Measurements from ENCODE around the gene TRAPPC12.
"Not testable (repeated sequence)": the region's sequence is repeated elsewhere in the genome, so short reads cannot be mapped to it uniquely, and the experiment has no call there.

The TRAPPC12 gene

DNA sequence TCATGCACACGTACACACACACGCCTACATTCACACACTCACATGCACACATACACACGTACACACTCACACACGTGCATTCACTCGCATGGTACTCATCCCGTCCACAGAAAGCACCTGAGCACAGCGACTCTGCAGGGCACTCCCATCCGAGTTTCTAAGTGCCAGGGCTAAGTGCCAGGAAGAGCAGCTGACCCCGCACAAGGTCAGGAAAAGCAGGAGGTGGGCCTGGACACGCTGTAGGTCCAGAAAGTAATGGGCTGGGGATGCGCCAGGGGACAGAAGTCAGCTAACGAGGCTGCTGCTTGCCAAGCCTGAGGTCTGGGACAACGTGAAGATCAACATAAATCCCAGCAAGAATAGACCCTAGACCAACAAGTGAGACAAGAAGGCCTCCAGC is 124.0 kb downstream of the TRAPPC12 start:
- no peak for DNase-seq (ENCODE audit: extremely low read depth, insufficient read length)
- TF ChIP-seq, protein P1, sequence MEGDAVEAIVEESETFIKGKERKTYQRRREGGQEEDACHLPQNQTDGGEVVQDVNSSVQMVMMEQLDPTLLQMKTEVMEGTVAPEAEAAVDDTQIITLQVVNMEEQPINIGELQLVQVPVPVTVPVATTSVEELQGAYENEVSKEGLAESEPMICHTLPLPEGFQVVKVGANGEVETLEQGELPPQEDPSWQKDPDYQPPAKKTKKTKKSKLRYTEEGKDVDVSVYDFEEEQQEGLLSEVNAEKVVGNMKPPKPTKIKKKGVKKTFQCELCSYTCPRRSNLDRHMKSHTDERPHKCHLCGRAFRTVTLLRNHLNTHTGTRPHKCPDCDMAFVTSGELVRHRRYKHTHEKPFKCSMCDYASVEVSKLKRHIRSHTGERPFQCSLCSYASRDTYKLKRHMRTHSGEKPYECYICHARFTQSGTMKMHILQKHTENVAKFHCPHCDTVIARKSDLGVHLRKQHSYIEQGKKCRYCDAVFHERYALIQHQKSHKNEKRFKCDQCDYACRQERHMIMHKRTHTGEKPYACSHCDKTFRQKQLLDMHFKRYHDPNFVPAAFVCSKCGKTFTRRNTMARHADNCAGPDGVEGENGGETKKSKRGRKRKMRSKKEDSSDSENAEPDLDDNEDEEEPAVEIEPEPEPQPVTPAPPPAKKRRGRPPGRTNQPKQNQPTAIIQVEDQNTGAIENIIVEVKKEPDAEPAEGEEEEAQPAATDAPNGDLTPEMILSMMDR (IDR thresholded peaks at IDR 0.05; ENCODE audit: insufficient read depth, low read length, poor library complexity, severe bottlenecking), result no peak
- peaks cover 7% of the 10 kb centered on the region for H3K36me3 ChIP-seq (ENCODE audit: control insufficient read depth, insufficient read depth, low read length)

DNA sequence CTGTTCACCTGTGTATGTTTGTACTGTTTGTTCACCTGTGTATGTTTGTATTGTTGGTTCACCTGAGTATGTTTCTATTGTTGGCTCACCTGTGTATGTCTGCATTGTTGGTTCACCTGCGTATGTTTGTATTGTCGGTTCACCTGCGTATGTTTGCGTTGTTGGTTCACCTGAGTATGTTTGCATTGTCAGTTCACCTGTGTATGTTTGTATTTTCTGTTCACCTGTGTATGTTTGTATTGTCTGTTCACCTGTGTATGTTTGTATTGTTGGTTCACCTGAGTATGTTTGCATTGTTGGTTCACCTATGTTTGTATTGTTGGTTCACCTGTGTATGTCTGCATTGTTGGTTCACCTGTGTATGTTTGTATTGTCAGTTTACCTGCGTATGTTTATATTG is 125.2 kb downstream of the TRAPPC12 start:
- no peak for DNase-seq (ENCODE audit: extremely low read depth, insufficient read length)
- TF ChIP-seq, protein P1 (IDR thresholded peaks at IDR 0.05; ENCODE audit: insufficient read depth, low read length, poor library complexity, severe bottlenecking), result no peak
- H3K27me3 ChIP-seq (replicated peaks; ENCODE audit: control insufficient read depth, insufficient read depth, low read length), result no peaks in the 10 kb centered on the region
- peaks cover 7% of the 10 kb centered on the region for H3K36me3 ChIP-seq (ENCODE audit: control insufficient read depth, insufficient read depth, low read length)
- H3K4me3 ChIP-seq (replicated peaks; ENCODE audit: low read depth, low read length), result no peak overlapping the region

More for the DNA sequence above, 124.0 kb downstream of the TRAPPC12 start:
- H3K4me3 ChIP-seq (replicated peaks; ENCODE audit: low read depth, low read length), result no peak overlapping the region
- H3K27me3 ChIP-seq (replicated peaks; ENCODE audit: control insufficient read depth, insufficient read depth, low read length), result no peaks in the 10 kb centered on the region

DNA sequence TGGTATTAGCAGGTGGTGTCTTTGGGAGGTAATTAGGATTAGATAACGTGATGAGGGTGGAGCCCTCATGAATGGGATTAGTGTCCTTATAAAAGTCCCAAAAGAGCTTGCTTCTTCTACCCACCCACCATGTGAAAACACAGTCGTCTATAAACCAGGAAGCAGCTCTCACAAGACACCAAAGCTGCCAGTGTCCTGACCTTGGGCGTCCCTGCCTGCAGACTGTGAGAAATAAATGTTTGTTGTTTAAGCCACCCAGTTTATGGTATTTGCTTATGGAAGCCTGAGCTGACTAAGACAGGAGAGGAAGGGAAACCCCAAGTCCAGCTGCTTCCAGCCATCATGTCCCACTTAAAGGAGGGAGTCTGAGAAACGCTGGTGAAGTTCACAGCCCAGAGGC is 126.3 kb downstream of the TRAPPC12 start:
- Histone ChIP-seq H3K36me3 (ENCODE audit: control insufficient read depth, insufficient read depth, low read length) (peaks cover 4% of the 10 kb centered on the region), H3K27me3 (replicated peaks; ENCODE audit: control insufficient read depth, insufficient read depth, low read length) (no peaks in the 10 kb centered on the region), H3K4me3 (replicated peaks; ENCODE audit: low read depth, low read length) (no peak overlapping the region)
- no peak for DNase-seq (ENCODE audit: extremely low read depth, insufficient read length)
- TF ChIP-seq, protein P1 (IDR thresholded peaks at IDR 0.05; ENCODE audit: insufficient read depth, low read length, poor library complexity, severe bottlenecking), result no peak

DNA sequence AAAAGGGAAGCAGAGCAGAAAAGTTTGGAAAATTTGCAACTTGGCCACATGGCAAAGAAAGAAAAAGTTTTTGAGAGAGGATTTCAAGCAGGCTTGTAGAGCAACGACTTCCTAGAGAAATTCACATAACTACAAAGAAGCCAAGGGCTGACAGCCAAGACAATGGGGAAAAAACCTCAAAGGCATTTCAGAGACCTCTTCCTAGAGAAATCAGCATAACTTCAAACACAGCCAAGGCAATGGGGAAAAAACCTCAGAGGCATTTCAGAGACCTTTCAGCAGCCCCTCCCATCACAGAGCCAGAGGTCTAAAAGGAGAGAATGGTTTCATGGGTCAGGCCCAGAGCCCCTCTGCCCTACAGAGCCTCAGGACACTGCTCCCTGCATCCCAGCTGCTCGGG is 132.6 kb downstream of the TRAPPC12 start:
- TF ChIP-seq, protein P1 (IDR thresholded peaks at IDR 0.05; ENCODE audit: insufficient read depth, low read length, poor library complexity, severe bottlenecking), result no peak
- Histone ChIP-seq H3K36me3 (ENCODE audit: control insufficient read depth, insufficient read depth, low read length) (no peaks in the 10 kb centered on the region; the same call in none of the 2 replicates), H3K4me3 (replicated peaks; ENCODE audit: low read depth, low read length) (no peak overlapping the region), H3K27me3 (replicated peaks; ENCODE audit: control insufficient read depth, insufficient read depth, low read length) (no peaks in the 10 kb centered on the region)
- DNase-seq (ENCODE audit: extremely low read depth, insufficient read length), result no peak

DNA sequence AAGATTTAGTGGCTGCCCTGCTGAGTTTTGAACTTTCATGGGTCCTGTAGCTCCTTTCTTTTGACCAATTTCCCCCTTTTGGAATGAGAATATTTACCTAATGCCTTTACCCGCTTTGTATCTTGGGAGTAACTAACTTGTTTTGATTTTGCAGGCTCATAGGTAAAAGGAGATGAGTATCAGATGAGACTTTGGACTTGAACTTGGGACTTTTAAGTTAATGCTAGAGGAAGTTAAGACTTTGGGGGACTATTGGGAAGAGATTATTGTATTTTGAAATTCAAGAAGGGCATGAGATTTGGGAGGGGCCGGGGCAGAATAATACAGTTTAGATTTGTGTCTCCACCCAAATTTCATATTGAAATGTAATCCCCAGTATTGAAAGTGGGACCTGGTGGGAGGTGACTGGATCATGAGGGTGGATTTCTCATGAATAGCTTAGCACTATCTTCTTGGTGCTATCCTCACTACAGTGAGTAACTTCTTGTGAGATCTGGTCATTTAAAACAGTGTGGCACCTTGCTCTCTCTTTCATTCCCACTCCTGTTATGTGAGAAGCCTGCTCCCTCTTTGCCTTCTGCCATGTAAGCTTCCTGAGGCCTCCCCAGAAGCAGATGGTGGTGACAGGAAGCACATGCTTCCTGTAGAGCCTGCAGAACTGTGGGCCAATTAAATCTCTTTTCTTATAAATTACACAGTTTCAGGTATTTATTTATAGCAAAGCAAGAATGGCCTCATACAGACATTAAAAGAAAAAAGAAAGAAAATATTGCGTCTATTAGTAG is 133.7 kb downstream of the TRAPPC12 start:
- TF ChIP-seq, protein P1 (IDR thresholded peaks at IDR 0.05; ENCODE audit: insufficient read depth, low read length, poor library complexity, severe bottlenecking), result no peak
- Histone ChIP-seq H3K27me3 (replicated peaks; ENCODE audit: control insufficient read depth, insufficient read depth, low read length) (no peaks in the 10 kb centered on the region), H3K36me3 (ENCODE audit: control insufficient read depth, insufficient read depth, low read length) (no peaks in the 10 kb centered on the region; the same call in none of the 2 replicates), H3K4me3 (replicated peaks; ENCODE audit: low read depth, low read length) (no peak overlapping the region)
- no peak for DNase-seq (ENCODE audit: extremely low read depth, insufficient read length)

DNA sequence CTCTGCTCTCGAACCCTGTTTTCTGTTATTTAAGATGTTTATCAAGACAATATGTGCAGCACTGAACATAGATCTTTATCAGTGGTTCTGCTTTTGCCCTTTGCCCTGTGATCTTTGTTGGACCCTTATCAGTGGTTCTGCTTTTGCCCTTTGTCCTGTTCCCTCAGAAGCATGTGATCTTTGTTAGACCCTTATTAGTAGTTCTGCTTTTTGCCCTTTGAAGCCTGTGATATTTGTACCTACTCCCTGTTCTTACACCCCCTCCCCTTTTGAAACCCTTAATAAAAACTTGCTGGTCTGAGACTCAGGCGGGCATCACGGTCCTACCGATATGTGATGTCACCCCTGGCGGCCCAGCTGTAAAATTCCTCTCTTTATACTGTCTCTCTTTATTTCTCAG is 135.9 kb downstream of the TRAPPC12 start:
- not testable (repeated sequence) for H3K36me3 ChIP-seq (ENCODE audit: control insufficient read depth, insufficient read depth, low read length)

More for the DNA sequence above, 135.9 kb downstream of the TRAPPC12 start:
- not testable (repeated sequence) for H3K4me3 ChIP-seq (replicated peaks; ENCODE audit: low read depth, low read length); DNase-seq (ENCODE audit: extremely low read depth, insufficient read length); H3K27me3 ChIP-seq (replicated peaks; ENCODE audit: control insufficient read depth, insufficient read depth, low read length)

Measured in GM06990 (cell line).